OCI-LY3 (cell line): ENCODE data around the gene DMRT2.

Experiments
- H2AFZ ChIP-seq: fragments of 200-600, 300-600 bp; shearing (Covaris generic); 2 replicates; pipeline ENCODE4 v1.6.0; 2014; ENCODE audit warnings: antibody characterized with exemption, low read depth, low read length
- H3K27ac ChIP-seq: fragments of 200-600, 300-600 bp; sonication (generic); 2 replicates; pipeline ENCODE4 v1.5.1; 2014; ENCODE audit warnings: mild to moderate bottlenecking, low read length, moderate library complexity, mixed read lengths
- H3K27me3 ChIP-seq: fragments of 200-600, 300-600 bp; sonication (generic); 2 replicates; pipeline ENCODE4 v1.6.1; 2014; ENCODE audit warnings: low read depth, low read length, mixed read lengths
- H3K36me3 ChIP-seq: fragments of 200-600, 300-600 bp; sonication (generic); replicated peaks from 2 replicates; pipeline ENCODE3; 2014; ENCODE audit warnings: low read depth, low read length, mixed read lengths
- H3K4me1 ChIP-seq: fragments of 300-600, 200-600 bp; sonication (generic); 2 replicates; pipeline ENCODE4 v1.6.1; 2014; ENCODE audit warnings: low read length, mixed read lengths
- H3K4me2 ChIP-seq: fragments of 200-600, 300-600 bp; sonication (generic); 2 replicates; pipeline ENCODE4 v1.6.1; 2014; ENCODE audit warnings: low read length, mixed read lengths
- H3K4me3 ChIP-seq: fragments of 300-600, 200-600 bp; sonication (generic); 2 replicates; pipeline ENCODE4 v1.5.1; 2014; ENCODE audit warnings: antibody characterized with exemption, mild to moderate bottlenecking, low read length, moderate library complexity
- H3K79me2 ChIP-seq: fragments of 300-600, 200-600 bp; shearing (Covaris generic); 2 replicates; pipeline ENCODE4 v1.6.1; 2014; ENCODE audit warnings: mild to moderate bottlenecking, low read length, mixed read lengths
- H3K9ac ChIP-seq: fragments of 300-600, 200-600 bp; shearing (Covaris generic); 2 replicates; pipeline ENCODE4 v1.6.0; 2014; ENCODE audit warnings: mild to moderate bottlenecking, low read length, moderate library complexity
- H3K9me3 ChIP-seq: fragments of 200-600, 300-600 bp; shearing (Covaris generic); 2 replicates; pipeline ENCODE4 v1.6.1; 2014; ENCODE audit warnings: low read length, mixed read lengths; ENCODE audit not compliant: insufficient read depth
- H4K20me1 ChIP-seq: fragments of 200-600, 300-600 bp; sonication (generic); 2 replicates; pipeline ENCODE4 v1.6.1; 2016; ENCODE audit warnings: low read length, mixed read lengths; ENCODE audit not compliant: insufficient read depth
- EZH2phosphoT487 ChIP-seq: fragments of 200-600 bp; shearing (Covaris generic); IDR thresholded peaks from 2 replicates; pipeline ENCODE4 v1.6.1; 2018; ENCODE audit warnings: antibody characterized with exemption, mixed run types, low read depth
- TF ChIP-seq, protein P1 (sequence below): fragments of 200-600, 300-600 bp; sonication (generic); IDR thresholded peaks from 2 replicates; pipeline ENCODE4 v1.5.1; 2014; ENCODE audit warnings: antibody characterized with exemption, low read length, low read depth

The DMRT2 gene

DNA sequence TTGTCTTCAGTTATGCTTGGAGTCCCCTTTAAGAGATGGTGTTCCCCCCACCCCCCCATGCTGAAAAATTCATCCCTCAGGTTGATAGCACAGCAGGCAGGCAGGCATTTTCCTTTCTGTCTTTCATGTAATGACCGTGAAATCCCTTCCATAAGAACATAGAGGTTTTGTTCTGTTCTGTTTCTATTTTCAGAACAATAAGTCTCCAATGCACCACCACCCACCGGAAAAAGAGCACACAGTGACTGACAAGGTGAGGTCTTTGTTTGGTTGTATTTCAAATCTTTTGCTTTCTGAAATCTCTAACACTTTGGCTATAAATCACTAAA, 52.4 kb downstream of the DMRT2 start:
- no peak overlapping the region for H3K9ac ChIP-seq
- peak overlapping the region; percentile 71 for H3K4me2 ChIP-seq
- peak overlapping the region; percentile 20; the same call in 1 of the 2 replicates for H2AFZ ChIP-seq

More for the DNA sequence above, 52.4 kb downstream of the DMRT2 start:
- no peaks in the 10 kb centered on the region for H3K9me3 ChIP-seq
- TF ChIP-seq, protein P1, sequence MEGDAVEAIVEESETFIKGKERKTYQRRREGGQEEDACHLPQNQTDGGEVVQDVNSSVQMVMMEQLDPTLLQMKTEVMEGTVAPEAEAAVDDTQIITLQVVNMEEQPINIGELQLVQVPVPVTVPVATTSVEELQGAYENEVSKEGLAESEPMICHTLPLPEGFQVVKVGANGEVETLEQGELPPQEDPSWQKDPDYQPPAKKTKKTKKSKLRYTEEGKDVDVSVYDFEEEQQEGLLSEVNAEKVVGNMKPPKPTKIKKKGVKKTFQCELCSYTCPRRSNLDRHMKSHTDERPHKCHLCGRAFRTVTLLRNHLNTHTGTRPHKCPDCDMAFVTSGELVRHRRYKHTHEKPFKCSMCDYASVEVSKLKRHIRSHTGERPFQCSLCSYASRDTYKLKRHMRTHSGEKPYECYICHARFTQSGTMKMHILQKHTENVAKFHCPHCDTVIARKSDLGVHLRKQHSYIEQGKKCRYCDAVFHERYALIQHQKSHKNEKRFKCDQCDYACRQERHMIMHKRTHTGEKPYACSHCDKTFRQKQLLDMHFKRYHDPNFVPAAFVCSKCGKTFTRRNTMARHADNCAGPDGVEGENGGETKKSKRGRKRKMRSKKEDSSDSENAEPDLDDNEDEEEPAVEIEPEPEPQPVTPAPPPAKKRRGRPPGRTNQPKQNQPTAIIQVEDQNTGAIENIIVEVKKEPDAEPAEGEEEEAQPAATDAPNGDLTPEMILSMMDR, result no peak
- TF ChIP-seq EZH2phosphoT487, result no peak
- no peaks in the 10 kb centered on the region for H3K36me3 ChIP-seq
- H3K27me3 ChIP-seq, result no peaks in the 10 kb centered on the region
- peak overlapping the region; percentile 60 for H3K4me3 ChIP-seq
- H3K27ac ChIP-seq, result no peak overlapping the region
- no peaks in the 10 kb centered on the region for H4K20me1 ChIP-seq
- no peaks in the 10 kb centered on the region for H3K79me2 ChIP-seq
- H3K4me1 ChIP-seq, result peaks cover 23% of the 10 kb centered on the region
